Tibial nerve (tissue), 4 donors: ENCODE results near the gene LRIT3.

Source experiments
- CTCF ChIP-seq, 5 experiments: fragments of 200-600 bp in 3 of 5; fragments of 450-650 bp in 2 of 5; sonication (generic) in 3 of 5; IDR thresholded peaks; one replicate each; pipeline ENCODE4 v1.5.1; 2016 to 2019; ENCODE audit warnings: antibody characterized with exemption in 5 of 5, mild to moderate bottlenecking in 3 of 5, moderate library complexity in 2 of 5
- EP300 ChIP-seq, 2 donors: sonication (generic); formaldehyde crosslinking; IDR thresholded peaks; one replicate each; pipeline ENCODE4 v1.6.1; 2017; ENCODE audit warnings: antibody characterized with exemption in 2 of 2, mild to moderate bottlenecking in 1 of 2
- POLR2A ChIP-seq, 2 donors: fragments of 450-650 bp; IDR thresholded peaks; one replicate each; pipeline ENCODE4 v1.6.1; 2017; ENCODE audit warnings: antibody characterized with exemption in 2 of 2, mild to moderate bottlenecking in 2 of 2, moderate library complexity in 2 of 2

- TF ChIP-seq POLR2A (IDR thresholded peaks at IDR 0.05) (no peak), CTCF (IDR thresholded peaks at IDR 0.05) (no peak), EP300 (IDR thresholded peaks at IDR 0.05) (no peak)
These were observed 66.4 kb downstream of the LRIT3 start for GRCh38 chr4:109914322-109914721.
